GM21367 (cell line): ENCODE data around the gene DPP7.

Source experiments
- ATAC-seq: cut with Tn5 transposase; IDR thresholded peaks from one replicate; pipeline ENCODE4 v1.9.1; 2021; ENCODE audit not compliant: unreplicated experiment

Gene DPP7

DNA sequence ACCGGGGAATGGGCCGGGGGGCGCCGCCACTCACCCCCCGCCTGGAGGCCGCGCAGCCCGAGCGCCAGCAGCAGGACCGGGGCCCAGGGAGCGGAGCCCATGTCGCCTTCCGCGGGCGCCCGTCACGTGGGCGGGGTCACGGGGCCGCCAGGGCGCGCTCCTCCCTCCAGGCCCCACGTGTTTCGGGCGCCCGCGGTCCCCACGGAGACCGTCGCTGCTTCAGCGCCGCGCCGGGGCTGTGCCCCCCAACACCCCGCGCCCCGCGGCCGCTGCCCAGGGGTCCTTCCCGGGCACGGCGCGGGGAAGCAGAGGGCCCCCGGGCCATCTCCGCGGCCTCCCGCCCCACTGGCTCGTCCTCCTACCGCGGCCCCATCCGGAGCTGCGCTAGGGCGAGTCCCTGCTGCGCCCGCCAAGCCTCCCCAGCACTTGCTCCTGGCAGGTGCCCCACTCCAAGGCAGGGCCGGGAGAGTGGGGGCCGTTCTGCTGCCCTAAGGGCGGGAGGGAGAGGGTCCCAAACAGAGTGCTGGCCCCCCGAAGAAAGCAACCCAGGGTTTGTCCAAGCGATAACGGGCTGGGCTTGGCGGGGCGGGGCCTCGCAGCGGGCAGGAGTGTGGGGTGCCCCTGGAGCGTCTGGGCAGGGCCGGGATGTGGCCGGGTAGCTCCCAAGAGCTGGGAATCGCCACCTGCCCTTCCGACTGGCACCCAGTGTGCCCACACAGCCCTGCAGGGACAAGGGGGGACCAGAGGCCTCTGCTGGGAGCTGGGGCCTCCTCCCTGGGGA, at the start of gene DPP7:
Gene DPP7 (minus strand): TSS at position 121 of the 781 bp plus-strand sequence. CDS start 20 bp downstream, at position 101.
- peak; percentile 48 for ATAC-seq

DNA sequence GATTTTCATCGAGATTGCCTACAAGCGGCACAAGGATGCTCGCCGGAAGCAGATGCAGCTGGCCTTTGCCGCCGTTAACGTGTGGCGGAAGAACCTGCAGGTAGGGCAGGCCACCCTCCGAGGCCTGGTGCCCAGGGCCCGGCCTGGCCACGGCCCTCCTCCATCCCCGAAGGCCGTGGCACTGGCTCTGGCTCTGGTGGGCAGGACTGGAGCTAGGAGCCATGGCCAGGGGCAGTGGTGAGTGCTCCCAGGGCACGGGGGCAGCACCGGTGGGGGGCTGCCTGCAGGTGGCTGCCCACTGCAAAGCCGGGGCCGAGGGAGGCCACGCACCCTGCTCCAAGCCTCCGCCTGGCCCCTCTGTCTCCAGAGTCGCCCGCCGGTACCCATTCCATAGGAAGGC, 49.3 kb upstream of the DPP7 start:
- ATAC-seq, result no peak

DNA sequence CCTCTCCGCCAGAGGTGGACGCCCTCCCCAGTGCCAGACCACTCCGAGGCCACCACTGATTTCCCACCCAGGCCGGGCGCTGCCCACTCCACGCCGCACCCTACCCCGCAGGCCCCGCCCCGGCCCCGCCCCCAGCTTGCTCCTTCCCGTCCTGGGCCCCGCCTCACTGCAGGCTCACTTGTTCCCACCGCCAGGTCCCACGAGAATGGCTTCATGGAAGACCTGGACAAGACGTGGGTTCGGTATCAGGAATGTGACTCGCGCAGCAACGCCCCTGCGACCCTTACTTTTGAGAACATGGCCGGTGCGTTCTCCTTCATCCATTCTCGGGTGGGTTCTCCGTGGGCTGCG, 48.8 kb upstream of the DPP7 start:
- ATAC-seq, result no peak

DNA sequence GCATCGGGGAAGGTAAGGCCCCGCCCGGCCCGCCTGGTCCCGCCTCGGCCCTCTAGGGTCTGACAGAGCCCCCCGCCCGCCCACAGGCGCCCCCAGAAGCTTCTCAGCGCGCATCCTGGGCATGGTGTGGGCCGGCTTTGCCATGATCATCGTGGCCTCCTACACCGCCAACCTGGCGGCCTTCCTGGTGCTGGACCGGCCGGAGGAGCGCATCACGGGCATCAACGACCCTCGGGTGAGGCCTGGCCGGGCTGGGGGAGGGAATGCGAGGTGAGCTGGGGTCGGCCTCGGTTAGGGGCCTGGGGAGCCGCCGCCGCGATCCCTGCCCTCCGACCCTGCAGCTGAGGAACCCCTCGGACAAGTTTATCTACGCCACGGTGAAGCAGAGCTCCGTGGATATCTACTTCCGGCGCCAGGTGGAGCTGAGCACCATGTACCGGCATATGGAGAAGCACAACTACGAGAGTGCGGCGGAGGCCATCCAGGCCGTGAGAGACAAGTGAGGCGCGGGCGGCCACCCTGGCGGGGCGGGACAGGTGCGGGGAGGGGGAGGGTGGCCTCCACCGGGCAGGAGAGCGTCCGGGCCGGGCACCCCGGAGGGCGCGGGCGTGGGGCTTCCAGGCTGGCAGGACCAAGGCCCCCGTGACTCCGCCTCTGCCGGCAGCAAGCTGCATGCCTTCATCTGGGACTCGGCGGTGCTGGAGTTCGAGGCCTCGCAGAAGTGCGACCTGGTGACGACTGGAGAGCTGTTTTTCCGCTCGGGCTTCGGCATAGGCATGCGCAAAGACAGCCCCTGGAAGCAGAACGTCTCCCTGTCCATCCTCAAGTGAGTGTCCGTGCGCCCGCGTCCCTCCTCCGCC, 48.2 kb upstream of the DPP7 start:
- ATAC-seq, result no peak

DNA sequence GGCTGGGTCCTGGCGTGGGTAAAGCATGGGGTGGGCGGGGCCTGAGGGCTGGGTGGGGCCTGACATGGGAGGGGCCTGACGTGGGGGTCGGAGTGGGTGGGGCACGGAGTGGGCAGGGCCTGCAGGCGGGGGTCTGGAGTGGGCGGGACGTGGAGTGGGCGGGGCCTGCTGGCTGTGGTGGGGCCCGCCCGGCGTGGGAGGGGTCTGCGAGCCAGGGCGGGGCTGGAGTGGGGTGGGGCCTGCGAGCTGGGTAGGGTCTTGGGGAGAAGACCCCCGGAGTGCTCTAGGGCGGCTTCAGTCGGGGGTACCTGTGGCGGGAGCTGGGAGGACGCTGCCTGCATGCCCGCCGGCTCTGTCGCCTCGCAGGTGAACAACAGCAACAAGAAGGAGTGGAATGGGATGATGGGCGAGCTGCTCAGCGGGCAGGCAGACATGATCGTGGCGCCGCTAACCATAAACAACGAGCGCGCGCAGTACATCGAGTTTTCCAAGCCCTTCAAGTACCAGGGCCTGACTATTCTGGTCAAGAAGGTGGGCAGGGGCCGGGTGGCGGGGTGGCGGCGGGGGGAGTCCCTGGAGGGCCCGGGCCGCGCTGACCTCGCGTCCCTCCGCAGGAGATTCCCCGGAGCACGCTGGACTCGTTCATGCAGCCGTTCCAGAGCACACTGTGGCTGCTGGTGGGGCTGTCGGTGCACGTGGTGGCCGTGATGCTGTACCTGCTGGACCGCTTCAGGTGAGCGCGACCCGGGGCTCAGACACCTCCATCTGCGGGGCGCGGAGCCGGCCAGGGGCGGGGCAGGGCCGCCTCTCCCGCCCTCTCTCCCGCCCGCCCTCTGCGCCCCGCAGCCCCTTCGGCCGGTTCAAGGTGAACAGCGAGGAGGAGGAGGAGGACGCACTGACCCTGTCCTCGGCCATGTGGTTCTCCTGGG, 47.3 kb upstream of the DPP7 start:
- ATAC-seq, result no peak

DNA sequence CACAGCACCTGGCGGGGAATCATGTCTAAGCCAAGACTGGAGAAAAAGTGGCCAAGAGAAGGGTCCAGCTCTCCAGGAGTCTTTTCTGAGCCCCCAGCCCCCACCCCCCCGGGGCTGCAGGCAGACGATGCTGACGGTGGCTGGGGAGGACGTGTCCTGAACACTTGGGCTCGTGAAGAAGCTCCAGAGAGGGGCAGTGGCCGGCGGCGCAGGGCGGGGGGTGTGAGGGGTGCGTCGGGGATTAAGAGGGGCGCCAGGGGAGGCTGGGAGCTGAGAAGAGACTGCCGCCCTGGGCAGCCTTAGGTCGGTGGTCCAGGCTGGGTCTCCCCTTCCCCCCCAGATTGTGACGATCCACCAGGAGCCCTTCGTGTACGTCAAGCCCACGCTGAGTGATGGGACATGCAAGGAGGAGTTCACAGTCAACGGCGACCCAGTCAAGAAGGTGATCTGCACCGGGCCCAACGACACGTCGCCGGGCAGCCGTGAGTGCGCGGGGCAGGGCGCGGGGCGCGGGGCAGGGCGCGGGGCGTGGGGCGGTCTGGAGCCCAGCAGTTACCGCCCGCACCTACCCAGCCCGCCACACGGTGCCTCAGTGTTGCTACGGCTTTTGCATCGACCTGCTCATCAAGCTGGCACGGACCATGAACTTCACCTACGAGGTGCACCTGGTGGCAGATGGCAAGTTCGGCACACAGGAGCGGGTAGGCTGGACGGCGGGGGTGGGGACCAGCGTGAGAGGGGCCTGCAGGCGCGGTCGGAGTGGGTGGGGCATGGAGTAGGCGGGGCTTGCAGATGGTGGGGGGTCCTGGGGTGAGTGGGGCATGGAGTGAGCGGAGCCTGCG, 46.4 kb upstream of the DPP7 start:
- no peak for ATAC-seq

DNA sequence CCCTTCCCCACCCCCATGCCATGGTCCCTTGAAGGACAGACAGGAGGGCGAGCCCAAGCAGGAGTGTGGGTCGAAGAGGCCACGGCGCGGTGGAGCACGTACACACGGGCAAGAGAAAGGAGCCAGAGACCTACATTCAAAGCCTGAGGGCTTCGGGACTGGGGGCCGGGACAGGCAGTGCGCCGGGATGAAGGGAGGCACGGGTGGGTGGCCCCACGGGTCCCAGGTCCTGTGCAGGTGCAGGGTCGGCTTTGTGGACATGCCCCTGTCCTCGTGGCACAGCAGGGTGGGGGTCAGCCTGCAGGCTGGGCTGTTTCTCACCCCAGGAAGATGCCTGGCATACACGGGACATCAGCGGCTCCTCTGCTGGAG, 45.5 kb upstream of the DPP7 start:
- ATAC-seq, result no peak

DNA sequence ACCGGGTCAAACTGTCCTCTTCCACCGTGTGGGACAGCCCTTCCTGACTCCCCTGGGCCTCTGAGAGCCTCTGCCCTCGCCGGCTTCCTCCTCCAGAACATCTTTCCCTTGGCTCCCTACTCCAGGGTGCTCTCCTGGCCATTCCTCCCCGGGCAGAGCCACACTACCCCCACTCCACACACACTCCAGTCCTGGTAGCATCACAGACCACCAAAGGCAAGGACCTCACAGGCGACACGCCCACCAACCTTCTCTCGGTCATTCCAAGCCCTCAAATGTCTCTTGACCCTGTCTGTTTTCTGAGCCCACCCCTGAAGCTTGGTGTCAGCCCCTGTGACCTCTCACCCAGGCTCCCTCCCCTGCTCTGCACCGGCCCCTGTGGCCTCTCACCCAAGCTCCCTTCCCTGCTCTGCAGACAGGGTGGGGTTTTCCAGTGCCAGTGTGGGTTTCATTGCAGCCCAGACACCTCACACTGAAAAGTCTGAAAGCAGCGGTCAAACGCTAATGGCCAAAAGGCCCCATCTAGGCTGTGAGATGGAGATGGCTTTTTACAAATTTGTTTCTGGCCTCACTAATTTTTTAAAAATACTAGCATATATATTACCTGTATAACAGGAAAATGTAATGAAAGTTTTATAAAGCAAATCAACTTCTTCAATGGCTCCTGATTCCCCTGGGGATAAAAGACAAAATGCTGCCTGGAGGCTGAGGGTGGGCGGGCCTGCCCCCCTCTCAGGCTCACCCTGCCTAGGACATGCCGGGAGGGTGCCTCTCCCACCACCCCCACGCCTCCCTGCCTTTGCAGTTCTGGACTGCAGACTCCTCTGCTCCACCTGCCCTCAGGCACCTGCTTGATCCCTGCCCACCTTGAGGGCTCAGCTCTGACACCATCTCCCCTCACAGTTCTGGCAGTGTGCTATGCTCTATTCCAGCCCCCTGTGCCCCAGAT, 44.8 kb upstream of the DPP7 start:
- ATAC-seq, result no peak

DNA sequence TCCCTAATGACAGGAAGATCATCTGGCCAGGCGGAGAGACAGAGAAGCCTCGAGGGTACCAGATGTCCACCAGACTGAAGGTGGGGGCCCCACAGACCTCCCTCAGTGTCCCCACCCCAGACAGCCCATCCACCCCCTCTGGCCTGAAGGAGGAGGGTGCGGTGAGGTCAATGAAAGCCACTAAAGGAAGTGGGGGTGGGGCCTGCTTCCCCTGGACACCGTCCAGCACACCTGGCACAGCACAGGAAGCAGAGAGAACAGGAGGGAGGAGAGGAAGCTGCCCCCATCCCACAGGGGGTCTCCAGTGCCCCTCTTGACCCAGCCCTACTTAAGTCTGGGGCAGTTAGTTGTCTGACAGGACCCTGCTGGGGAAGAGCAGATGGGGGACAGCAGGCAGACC, 44.1 kb upstream of the DPP7 start:
- ATAC-seq, result no peak

DNA sequence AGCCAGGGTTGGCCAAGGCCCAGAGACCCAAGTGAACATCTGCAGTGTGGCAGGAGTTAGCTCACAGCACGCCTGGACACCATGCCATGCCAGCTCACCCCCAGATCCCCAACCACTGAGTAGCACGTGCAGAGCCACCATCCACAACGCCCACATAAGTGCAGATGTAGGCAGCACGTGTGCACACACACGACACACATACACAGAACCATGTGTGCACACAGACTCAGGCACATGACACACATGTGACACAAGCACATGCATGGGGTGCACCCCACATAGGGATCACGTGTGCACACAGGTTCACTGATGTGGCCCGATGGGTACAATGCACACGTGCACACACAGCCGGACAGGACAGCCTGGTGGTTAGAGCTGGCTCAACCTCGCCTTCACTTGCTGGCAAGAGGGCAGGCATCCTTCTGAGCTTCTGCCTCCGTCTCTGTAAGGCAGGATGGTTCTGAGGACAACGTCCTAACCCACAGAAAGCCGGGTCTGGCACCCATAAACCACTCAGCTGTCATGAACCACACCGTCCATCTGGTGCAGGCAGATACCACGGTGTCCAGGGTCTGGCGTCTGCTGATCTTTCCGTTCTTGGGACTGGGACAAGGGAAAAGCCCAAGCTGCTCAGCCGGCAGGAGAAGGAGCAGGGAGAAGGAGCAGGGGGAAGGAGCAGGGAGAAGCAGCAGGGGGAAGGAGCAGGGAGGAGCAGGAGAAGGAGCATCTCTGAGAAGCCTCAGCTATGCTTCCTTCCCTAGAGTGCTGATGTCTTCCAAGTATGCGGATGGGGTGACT, 43.3 kb upstream of the DPP7 start:
- no peak for ATAC-seq

DNA sequence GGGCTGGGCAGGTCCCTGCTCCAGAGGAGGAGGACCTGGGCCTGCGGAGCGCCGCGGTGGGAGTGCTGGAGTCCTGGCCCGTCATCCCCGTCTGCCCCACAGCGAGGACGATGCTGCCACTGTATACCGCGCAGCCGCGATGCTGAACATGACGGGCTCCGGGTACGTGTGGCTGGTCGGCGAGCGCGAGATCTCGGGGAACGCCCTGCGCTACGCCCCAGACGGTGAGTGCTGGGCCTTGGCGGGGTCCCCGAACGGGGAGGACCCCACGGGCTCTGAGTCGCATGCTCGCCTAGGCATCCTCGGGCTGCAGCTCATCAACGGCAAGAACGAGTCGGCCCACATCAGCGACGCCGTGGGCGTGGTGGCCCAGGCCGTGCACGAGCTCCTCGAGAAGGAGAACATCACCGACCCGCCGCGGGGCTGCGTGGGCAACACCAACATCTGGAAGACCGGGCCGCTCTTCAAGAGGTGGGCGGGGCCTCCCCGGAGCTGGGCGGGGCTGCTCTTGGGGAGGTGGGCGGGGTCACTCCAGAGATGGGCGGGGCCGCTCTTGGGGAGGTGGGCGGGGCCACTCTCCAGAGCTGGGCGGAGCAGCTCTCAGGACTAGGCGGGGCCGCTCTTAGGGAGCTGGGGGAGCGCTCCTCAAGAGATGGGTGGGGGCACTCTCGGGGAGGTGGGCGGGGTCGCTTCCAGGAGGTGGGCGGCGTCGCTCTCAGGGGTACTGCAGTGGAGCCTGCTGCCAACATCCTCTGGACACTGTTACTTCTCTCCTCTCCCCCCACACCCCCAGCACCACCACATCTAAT, 42.2 kb upstream of the DPP7 start:
- no peak for ATAC-seq

DNA sequence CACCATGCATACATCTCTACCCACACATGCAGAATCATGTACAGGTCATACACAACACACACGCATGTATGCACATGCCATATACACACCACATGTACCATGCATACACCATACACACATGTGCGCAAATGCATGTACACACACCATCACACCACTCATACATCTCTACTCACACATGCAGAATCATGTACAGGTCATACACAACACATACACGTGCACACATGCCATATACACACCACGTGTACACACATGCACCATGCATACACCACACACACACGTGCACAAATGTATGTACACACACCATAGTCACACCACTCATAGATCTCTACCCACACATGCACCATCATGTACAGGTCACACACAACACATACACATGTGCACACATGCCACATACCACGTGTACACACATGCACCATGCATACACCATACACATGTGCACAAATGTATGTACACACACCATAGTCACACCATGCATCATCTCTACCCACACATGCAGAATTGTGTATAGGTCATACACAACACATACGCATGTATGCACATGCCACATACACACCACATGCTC, 38.4 kb upstream of the DPP7 start:
- ATAC-seq, result no peak

DNA sequence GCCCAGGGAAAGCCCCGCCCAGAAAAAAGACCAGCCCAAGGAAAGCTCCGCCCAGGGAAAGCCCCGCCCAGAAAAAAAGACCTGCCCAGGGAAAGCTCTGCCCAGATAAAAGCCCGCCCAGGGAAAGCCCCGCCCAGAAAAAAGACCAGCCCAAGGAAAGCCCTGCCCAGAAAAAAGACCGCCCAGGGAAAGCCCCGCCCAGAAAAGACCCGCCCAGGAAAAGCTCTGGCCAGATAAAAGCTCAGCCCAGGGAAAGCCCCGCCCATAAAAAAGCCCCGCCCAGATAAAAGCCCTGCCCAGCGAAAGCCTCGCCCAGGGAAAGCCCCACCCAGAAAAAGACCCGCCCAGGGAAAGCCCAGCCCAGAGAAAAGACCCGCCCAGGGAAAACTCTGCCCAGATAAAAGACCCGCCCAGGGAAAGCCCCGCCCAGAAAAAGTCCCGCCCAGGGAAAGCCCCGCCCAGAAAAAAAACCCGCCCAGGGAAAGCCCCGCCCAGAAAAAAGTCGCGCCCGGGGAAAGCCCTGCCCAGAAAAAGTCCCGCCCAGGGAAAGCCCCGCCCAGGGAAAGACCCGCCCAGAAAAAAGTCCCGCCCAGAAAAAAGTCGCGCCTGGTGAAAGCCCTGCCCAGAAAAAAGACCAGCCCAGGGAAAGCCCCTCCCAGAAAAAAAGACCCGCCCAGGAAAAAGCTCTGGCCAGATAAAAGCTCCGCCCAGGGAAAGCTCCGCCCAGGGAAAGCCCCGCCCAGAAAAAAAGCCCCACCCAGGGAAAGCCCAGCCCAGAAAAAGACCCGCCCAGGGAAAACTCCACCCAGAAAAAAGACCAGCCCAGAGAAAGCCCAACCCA, 36.3 kb upstream of the DPP7 start:
- peak; percentile 30 for ATAC-seq

DNA sequence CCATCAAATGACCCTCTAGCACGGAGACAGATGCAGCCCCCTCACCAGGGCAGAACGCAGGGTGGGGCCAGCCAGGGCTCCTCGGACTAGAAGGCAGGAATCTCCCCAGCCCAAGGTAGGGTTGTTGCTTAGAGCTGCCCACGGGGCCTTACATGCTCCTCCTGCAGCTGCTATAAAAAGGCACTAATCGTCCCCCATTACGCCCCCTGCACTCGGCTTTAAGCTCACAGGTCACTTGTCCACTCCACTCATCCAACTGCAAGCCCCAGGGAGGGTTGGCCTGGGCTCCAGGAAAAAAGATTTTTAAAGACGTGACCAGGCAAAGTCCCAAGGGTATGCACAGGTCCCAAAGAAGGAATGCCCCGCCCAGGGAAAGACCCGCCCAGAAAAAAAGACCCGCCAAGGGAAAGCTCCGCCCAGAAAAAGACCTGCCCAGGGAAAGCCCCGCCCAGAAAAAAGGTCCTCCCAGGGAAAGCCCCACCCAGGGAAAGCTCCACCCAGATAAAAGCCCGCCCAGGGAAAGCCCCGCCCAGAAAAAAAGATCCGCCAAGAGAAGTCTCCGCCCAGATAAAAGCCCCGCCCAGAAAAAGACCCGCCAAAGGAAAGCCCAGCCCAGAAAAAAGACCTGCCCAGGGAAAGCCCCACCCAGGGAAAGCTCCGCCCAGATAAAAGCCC, 35.5 kb upstream of the DPP7 start:
- no peak for ATAC-seq

DNA sequence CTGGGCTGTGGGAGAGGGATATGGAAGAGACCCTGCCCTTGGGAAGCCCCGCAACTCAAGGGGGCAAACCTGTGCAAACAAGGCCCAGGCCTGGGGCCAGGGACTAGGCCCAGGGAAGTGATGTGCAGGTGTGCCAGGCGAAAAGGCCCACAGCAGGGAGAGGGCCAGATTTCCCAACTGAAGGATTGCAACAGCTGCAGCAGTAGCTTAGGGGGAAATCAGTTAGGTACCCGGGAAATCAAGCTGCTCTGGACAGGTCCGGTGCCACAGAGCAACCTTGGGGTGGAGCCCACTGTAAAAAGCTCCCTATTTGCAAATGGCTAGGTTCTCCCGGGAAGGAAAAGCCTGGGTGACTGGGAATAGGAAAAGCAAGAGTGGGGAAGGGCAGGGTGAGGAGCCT, 34.8 kb upstream of the DPP7 start:
- ATAC-seq, result no peak

DNA sequence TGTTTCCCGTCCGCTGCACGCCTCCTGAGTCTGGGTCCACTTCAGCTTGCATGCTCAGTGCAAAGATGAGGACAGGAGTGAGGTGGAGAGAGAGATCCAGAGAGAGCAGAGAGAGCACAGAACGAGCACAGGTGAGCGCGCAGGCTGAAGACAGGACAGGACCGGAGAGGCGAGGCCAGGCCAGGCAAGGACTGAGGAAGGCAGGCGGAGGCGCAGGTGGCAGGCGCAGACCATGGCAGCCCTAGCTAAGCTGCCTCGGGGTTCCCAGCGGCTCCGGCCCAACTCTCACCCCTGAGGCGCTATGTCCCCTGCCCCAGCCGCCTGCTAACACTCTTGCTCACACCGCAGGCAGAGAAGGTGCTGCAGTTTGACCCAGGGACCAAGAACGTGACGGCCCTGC, 34.1 kb upstream of the DPP7 start:
- ATAC-seq, result no peak
